ENCODE results near the gene KRT38. TPM values are rescaled to one million over a fixed set of nuclear protein-coding genes. Genes with fewer than 3 reads are reported as not detected.

KRT38 gene
- polyA plus RNA-seq, 1 experiment: 0.72 TPM

DNA sequence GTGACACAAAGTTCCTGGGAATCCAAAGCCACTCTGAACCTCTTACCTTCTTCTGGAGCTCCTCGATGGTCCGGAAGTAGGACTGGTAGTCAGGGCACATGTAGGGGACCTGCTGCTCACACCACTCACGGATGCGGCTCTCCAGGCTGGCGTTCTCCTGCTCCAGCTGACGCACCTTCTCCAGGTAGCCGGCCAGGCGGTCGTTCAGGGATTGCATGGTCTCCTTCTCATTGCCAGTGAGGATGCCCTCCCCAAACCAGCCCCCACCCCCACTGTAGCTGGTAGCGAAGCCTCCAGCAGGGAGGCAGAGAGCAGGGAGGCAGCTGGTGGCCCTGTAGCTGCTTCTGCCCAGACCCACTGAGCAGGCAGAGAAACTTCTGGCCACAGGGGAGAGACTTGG, 39.8 kb upstream of the KRT38 start:
- Histone ChIP-seq H3K27me3 (ENCODE audit: control insufficient read depth, insufficient read depth, low read length) (no peaks in the 10 kb centered on the region), H3K4me3 (ENCODE audit: low read depth, low read length) (no peak overlapping the region), H3K36me3 (ENCODE audit: control insufficient read depth, insufficient read depth, low read length) (no peaks in the 10 kb centered on the region)
- no peak for DNase-seq (ENCODE audit: low read depth)
- CTCF ChIA-PET: interaction anchor here (0.7 to 1.1 kb wide), 2 partner anchors 9 to 56 kb away, joined by 3 to 4 read pairs; partner anchors contain the start of genes KRT36 and KRT37
- TF ChIP-seq, protein P1, sequence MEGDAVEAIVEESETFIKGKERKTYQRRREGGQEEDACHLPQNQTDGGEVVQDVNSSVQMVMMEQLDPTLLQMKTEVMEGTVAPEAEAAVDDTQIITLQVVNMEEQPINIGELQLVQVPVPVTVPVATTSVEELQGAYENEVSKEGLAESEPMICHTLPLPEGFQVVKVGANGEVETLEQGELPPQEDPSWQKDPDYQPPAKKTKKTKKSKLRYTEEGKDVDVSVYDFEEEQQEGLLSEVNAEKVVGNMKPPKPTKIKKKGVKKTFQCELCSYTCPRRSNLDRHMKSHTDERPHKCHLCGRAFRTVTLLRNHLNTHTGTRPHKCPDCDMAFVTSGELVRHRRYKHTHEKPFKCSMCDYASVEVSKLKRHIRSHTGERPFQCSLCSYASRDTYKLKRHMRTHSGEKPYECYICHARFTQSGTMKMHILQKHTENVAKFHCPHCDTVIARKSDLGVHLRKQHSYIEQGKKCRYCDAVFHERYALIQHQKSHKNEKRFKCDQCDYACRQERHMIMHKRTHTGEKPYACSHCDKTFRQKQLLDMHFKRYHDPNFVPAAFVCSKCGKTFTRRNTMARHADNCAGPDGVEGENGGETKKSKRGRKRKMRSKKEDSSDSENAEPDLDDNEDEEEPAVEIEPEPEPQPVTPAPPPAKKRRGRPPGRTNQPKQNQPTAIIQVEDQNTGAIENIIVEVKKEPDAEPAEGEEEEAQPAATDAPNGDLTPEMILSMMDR (IDR thresholded peaks at IDR 0.05; ENCODE audit: insufficient read depth, low read depth, low read length): no peak
- POLR2A ChIA-PET: no interaction called here

DNA sequence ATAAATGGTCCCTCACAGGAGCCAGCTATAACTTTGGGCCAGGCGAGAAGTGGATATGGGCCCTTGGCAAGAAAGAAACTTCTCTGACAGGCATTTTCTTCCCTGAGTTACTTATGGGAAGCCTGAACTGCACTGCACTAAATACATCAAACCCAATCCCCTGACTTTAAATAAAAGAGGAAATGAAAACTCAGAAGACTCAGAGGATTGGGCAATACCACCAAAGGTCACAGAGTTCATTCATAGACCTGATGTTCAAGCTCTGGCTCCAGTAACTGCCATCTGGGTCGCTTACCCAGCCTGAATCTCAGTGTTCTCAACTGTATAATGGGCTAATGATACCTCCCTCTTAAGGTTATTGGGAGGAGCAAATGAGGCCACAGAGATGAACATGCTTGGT, 39.4 kb upstream of the KRT38 start:
- no peaks in the 10 kb centered on the region for H3K27me3 ChIP-seq (ENCODE audit: control insufficient read depth, insufficient read depth, low read length)
- no peak overlapping the region for H3K4me3 ChIP-seq (ENCODE audit: low read depth, low read length)
- H3K36me3 ChIP-seq (ENCODE audit: control insufficient read depth, insufficient read depth, low read length): no peaks in the 10 kb centered on the region
- DNase-seq (ENCODE audit: low read depth): no peak
- TF ChIP-seq, protein P1 (IDR thresholded peaks at IDR 0.05; ENCODE audit: insufficient read depth, low read depth, low read length): no peak
- POLR2A ChIA-PET: no interaction called here
- CTCF ChIA-PET: interaction anchor here (0.8 to 1.1 kb wide), 2 partner anchors 9 to 168 kb away, joined by 3 to 4 read pairs; partner anchors contain the start of gene KRT36

DNA sequence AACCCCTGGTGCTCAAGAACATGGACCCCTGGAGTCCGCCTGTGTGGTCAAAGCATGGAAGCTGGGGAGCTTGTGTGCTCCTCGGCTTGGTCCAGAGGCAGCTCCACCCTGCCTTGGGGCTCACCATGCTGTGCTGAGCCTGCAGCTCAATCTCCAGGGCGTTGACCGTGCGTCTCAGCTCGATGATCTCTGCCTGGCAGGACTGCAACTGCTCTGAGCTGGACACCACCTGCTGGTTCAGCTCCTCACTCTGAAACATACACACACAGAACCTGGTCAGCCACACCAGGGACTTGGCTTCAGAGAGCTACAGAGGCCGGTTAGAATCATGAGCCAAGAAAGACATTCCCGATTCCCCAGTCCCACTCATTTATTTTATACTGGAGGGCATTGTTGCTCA, 37.5 kb upstream of the KRT38 start:
- ChIA-PET POLR2A (interaction anchor here (0.8 kb wide), 1 partner anchor 16 kb away, joined by 3 read pairs; no protein-coding TSS in a partner anchor), CTCF (interaction anchor here (1.3 kb wide), 1 partner anchor 8 kb away, joined by 3 read pairs; no protein-coding TSS in a partner anchor)
- TF ChIP-seq, protein P1 (IDR thresholded peaks at IDR 0.05; ENCODE audit: insufficient read depth, low read depth, low read length): no peak
- H3K4me3 ChIP-seq (ENCODE audit: low read depth, low read length): no peak overlapping the region
- no peaks in the 10 kb centered on the region for H3K27me3 ChIP-seq (ENCODE audit: control insufficient read depth, insufficient read depth, low read length)
- no peaks in the 10 kb centered on the region for H3K36me3 ChIP-seq (ENCODE audit: control insufficient read depth, insufficient read depth, low read length)
- no peak for DNase-seq (ENCODE audit: low read depth)

DNA sequence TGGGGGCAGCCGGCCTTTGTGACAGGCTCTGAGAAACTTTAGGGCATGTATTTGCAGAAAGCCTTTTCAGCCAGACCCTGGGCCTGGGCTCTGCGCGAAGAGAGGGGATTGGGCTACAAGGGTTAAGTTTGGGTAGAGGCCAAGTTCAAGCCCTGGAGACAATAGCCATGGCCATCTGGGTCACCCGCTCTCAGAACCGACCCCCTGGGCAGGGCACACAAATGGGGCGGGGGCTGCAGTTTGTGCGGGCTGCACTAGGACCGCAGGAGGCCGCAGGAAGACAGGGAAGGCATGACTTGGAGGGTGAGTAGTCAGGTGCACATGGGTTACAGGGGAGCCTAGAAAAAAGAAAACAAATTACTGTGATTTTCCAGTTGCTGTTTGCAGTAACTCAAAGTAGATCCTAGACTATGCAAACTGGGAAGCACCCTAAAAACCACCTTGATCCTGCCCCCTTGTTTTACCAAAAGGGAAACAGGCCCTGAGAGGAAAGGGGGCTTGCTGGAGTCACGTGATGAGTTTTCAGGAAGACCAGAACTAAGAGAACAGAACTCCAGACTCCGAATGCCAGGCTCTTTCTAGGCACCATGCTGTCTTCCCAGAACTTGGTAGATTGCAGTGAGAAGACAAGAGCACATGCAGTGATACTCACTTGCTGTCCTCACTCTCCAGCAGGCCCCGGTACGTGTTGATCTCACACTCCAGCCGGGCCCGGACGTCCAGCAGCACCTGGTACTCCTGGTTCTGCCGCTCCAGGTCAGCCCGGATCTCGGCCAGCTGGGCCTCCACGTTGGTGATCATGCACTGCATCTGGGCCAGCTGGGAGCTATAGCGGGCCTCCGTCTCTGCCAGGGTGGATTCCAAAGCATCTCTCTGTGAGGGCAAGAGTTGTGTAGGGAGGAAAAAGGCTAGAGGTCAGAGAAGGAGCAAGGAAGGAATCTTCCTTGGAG, 36.4 kb upstream of the KRT38 start:
- DNase-seq (ENCODE audit: low read depth): no peak
- no peaks in the 10 kb centered on the region for H3K36me3 ChIP-seq (ENCODE audit: control insufficient read depth, insufficient read depth, low read length)
- ChIA-PET CTCF (interaction anchor here (1.3 kb wide), 1 partner anchor 9 kb away, joined by 3 read pairs; no protein-coding TSS in a partner anchor), POLR2A (no interaction called here)
- TF ChIP-seq, protein P1 (IDR thresholded peaks at IDR 0.05; ENCODE audit: insufficient read depth, low read depth, low read length): no peak
- no peak overlapping the region for H3K4me3 ChIP-seq (ENCODE audit: low read depth, low read length)
- H3K27me3 ChIP-seq (ENCODE audit: control insufficient read depth, insufficient read depth, low read length): no peaks in the 10 kb centered on the region

DNA sequence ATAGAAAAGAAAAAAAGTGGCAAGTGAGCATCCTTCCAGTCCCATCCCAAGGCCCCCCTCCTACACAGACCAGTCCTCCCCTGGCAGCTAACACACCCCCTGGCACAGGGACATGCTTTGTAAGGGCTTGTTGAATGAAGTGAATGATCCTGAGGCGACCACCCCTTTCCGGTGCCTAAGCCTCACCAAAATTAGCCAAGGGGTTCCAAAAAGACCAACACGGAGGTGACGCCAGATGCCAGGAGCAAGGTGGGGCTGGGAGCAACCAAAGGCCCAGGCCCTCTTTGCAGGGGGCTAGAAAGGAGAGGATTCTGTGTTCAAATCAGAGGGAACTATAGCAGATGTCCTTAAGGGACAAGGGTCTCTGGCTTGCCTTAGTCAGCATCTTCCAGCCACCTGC, 34.6 kb upstream of the KRT38 start:
- Histone ChIP-seq H3K4me3 (ENCODE audit: low read depth, low read length) (no peak overlapping the region), H3K36me3 (ENCODE audit: control insufficient read depth, insufficient read depth, low read length) (no peaks in the 10 kb centered on the region), H3K27me3 (ENCODE audit: control insufficient read depth, insufficient read depth, low read length) (no peaks in the 10 kb centered on the region)
- CTCF ChIA-PET: interaction anchor here (0.8 to 1.3 kb wide), 2 partner anchors 11 to 15 kb away, joined by 3 read pairs; partner anchors contain the start of gene KRT36
- TF ChIP-seq, protein P1 (IDR thresholded peaks at IDR 0.05; ENCODE audit: insufficient read depth, low read depth, low read length): no peak
- POLR2A ChIA-PET: no interaction called here
- no peak for DNase-seq (ENCODE audit: low read depth)

Data from BJ (cell line).